Adipocyte (in vitro differentiated cells): ENCODE results near the gene LHFPL2.

Source experiments
- DNase-seq: peaks from one replicate; pipeline ENCODE4 v3.0.0-alpha.2; 2015; ENCODE audit warnings: low read depth
- H3K27me3 ChIP-seq: replicated peaks from 2 replicates; pipeline ENCODE4 v1.7.0; 2013; ENCODE audit warnings: mild to moderate bottlenecking, low read length, moderate library complexity; ENCODE audit not compliant: control insufficient read depth, insufficient read depth
- H3K36me3 ChIP-seq: 2 replicates; pipeline ENCODE4 v1.7.0; 2013; ENCODE audit warnings: low read length, mild to moderate bottlenecking, moderate library complexity; ENCODE audit not compliant: control insufficient read depth, insufficient read depth, severe bottlenecking
- H3K4me1 ChIP-seq: 2 replicates; pipeline ENCODE4 v1.7.0; 2013; ENCODE audit warnings: mild to moderate bottlenecking, low read length, moderate library complexity; ENCODE audit not compliant: control insufficient read depth, insufficient read depth
- H3K4me3 ChIP-seq: 2 replicates; pipeline ENCODE4 v1.7.0; 2013; ENCODE audit warnings: mild to moderate bottlenecking, low read length, moderate library complexity
- H3K9ac ChIP-seq: 2 replicates; pipeline ENCODE4 v1.7.0; 2013; ENCODE audit warnings: mild to moderate bottlenecking, low read length, moderate library complexity
- H3K9me3 ChIP-seq: 2 replicates; pipeline ENCODE4 v1.7.0; 2013; ENCODE audit warnings: mild to moderate bottlenecking, low read length, moderate library complexity; ENCODE audit not compliant: control insufficient read depth

LHFPL2 gene

GRCh38 chr5:78527054-78527859 is 121.3 kb downstream of the LHFPL2 start:
- H3K4me3 ChIP-seq, result peak overlapping the region; percentile 64
- no peaks in the 10 kb centered on the region for H3K9me3 ChIP-seq
- peak; percentile 89 for DNase-seq
- no peaks in the 10 kb centered on the region for H3K27me3 ChIP-seq
- H3K9ac ChIP-seq, result peak overlapping the region; percentile 80
- no peaks in the 10 kb centered on the region for H3K36me3 ChIP-seq
- H3K4me1 ChIP-seq, result peaks cover 70% of the 10 kb centered on the region

GRCh38 chr5:78526049-78526525 is 122.5 kb downstream of the LHFPL2 start:
- Histone ChIP-seq H3K4me1 (peaks cover 70% of the 10 kb centered on the region), H3K9ac (peak overlapping the region; percentile 80), H3K36me3 (no peaks in the 10 kb centered on the region), H3K27me3 (no peaks in the 10 kb centered on the region), H3K9me3 (no peaks in the 10 kb centered on the region), H3K4me3 (peak overlapping the region; percentile 44)
- peak; percentile 63 for DNase-seq

- Histone ChIP-seq H3K9ac (no peak overlapping the region), H3K27me3 (no peaks in the 10 kb centered on the region), H3K36me3 (no peaks in the 10 kb centered on the region), H3K4me1 (peaks cover 59% of the 10 kb centered on the region), H3K4me3 (no peak overlapping the region), H3K9me3 (no peaks in the 10 kb centered on the region)
- DNase-seq, result no peak
Observed at GRCh38 chr5:78523314-78524193, 125.0 kb downstream of the LHFPL2 start.

- no peak for DNase-seq
- Histone ChIP-seq H3K36me3 (no peaks in the 10 kb centered on the region), H3K9ac (no peak overlapping the region)
Observed at GRCh38 chr5:78522476-78523260, 125.9 kb downstream of the LHFPL2 start.

GRCh38 chr5:78521455-78521854 is 127.1 kb downstream of the LHFPL2 start:
- Histone ChIP-seq H3K9me3 (no peaks in the 10 kb centered on the region), H3K4me3 (no peak overlapping the region), H3K9ac (no peak overlapping the region), H3K27me3 (no peaks in the 10 kb centered on the region), H3K36me3 (no peaks in the 10 kb centered on the region), H3K4me1 (peaks cover 47% of the 10 kb centered on the region)
- no peak for DNase-seq

More at GRCh38 chr5:78522476-78523260, 125.9 kb downstream of the LHFPL2 start:
- no peaks in the 10 kb centered on the region for H3K9me3 ChIP-seq
- peaks cover 59% of the 10 kb centered on the region for H3K4me1 ChIP-seq
- H3K27me3 ChIP-seq, result no peaks in the 10 kb centered on the region
- H3K4me3 ChIP-seq, result no peak overlapping the region

GRCh38 chr5:78519198-78519941 is 129.2 kb downstream of the LHFPL2 start:
- Histone ChIP-seq H3K27me3 (no peaks in the 10 kb centered on the region), H3K4me3 (peak overlapping the region; percentile 38), H3K9me3 (no peaks in the 10 kb centered on the region), H3K36me3 (no peaks in the 10 kb centered on the region), H3K4me1 (peaks cover 28% of the 10 kb centered on the region), H3K9ac (peak overlapping the region; percentile 70)
- DNase-seq, result no peak

GRCh38 chr5:78518365-78519197 is 130.0 kb downstream of the LHFPL2 start:
- peak overlapping the region; percentile 70 for H3K9ac ChIP-seq
- peak overlapping the region; percentile 38 for H3K4me3 ChIP-seq

GRCh38 chr5:78515670-78516069 is 132.9 kb downstream of the LHFPL2 start:
- H3K9ac ChIP-seq, result no peak overlapping the region
- DNase-seq, result no peak
- H3K27me3 ChIP-seq, result no peaks in the 10 kb centered on the region
- H3K4me3 ChIP-seq, result no peak overlapping the region
- peaks cover 8% of the 10 kb centered on the region for H3K36me3 ChIP-seq
- no peaks in the 10 kb centered on the region for H3K9me3 ChIP-seq
- peaks cover 19% of the 10 kb centered on the region for H3K4me1 ChIP-seq

More at GRCh38 chr5:78518365-78519197, 130.0 kb downstream of the LHFPL2 start:
- Histone ChIP-seq H3K36me3 (peaks cover 7% of the 10 kb centered on the region), H3K27me3 (no peaks in the 10 kb centered on the region), H3K9me3 (no peaks in the 10 kb centered on the region), H3K4me1 (peaks cover 20% of the 10 kb centered on the region)
- DNase-seq, result peak; percentile 92

GRCh38 chr5:78514427-78515330 is 133.9 kb downstream of the LHFPL2 start:
- no peak for DNase-seq
- peaks cover 28% of the 10 kb centered on the region for H3K4me1 ChIP-seq
- H3K27me3 ChIP-seq, result no peaks in the 10 kb centered on the region
- no peaks in the 10 kb centered on the region for H3K9me3 ChIP-seq
- no peak overlapping the region for H3K4me3 ChIP-seq
- no peak overlapping the region for H3K9ac ChIP-seq
- peaks cover 8% of the 10 kb centered on the region for H3K36me3 ChIP-seq
